ENCODE data around the gene RSPH6A.
"Not testable (repeated sequence)": the region's sequence is repeated elsewhere in the genome, so short reads cannot be mapped to it uniquely, and the experiment has no call there.

Gene RSPH6A

GRCh38 chr19:45764945-45765701 lies 50.0 kb downstream of the RSPH6A start:
- DNase-seq (ENCODE audit: low spot score), result no peak

GRCh38 chr19:45764475-45764874 lies 50.6 kb downstream of the RSPH6A start:
- DNase-seq (ENCODE audit: low spot score), result no peak

- DNase-seq (ENCODE audit: low spot score), result no peak
Observed at GRCh38 chr19:45763691-45764294, 51.3 kb downstream of the RSPH6A start.

GRCh38 chr19:45762870-45763631 lies 52.1 kb downstream of the RSPH6A start:
- DNase-seq (ENCODE audit: low spot score), result no peak

- no peak for DNase-seq (ENCODE audit: low spot score)
Observed at GRCh38 chr19:45761714-45762113, 53.4 kb downstream of the RSPH6A start.

GRCh38 chr19:45758921-45759320 lies 56.2 kb downstream of the RSPH6A start:
- no peak for DNase-seq (ENCODE audit: low spot score)

GRCh38 chr19:45757695-45758094 lies 57.4 kb downstream of the RSPH6A start:
- DNase-seq (ENCODE audit: low spot score), result no peak

- DNase-seq (ENCODE audit: low spot score), result no peak
Observed at GRCh38 chr19:45754323-45754722, 60.8 kb downstream of the RSPH6A start.

GRCh38 chr19:45753548-45753947 lies 61.6 kb downstream of the RSPH6A start:
- no peak for DNase-seq (ENCODE audit: low spot score)

- DNase-seq (ENCODE audit: low spot score), result no peak
Observed at GRCh38 chr19:45752639-45753038, 62.5 kb downstream of the RSPH6A start.

- not testable (repeated sequence) for DNase-seq (ENCODE audit: low spot score)
Observed at GRCh38 chr19:45751483-45751882, 63.6 kb downstream of the RSPH6A start.

GRCh38 chr19:45747513-45747912 lies 67.6 kb downstream of the RSPH6A start:
- no peak for DNase-seq (ENCODE audit: low spot score)

- peak; percentile 69 for DNase-seq (ENCODE audit: low spot score)
Observed at GRCh38 chr19:45746866-45747265, 68.2 kb downstream of the RSPH6A start.
